HEK293 (cell line): ENCODE results near the gene HOXC10.
A peak's percentile ranks its signal among the peaks of the same experiment; 100 is the strongest.

Source experiments
- CTCF ChIA-PET: fragments of 350-600 bp; formaldehyde crosslinking; extraction: SDS; loops from one replicate; lab custom pipeline; 2021; ENCODE audit warnings: antibody characterized with exemption; lab: Yijun Ruan, JAX
- POLR2A ChIA-PET: fragments of 300-600 bp; formaldehyde crosslinking; extraction: SDS; loops from one replicate; lab custom pipeline; 2020; ENCODE audit warnings: antibody characterized with exemption, inconsistent platforms; lab: Yijun Ruan, JAX
- H3K27ac ChIP-seq: fragments of 200-500 bp; sonication (Bioruptor generic); 2 replicates; pipeline ENCODE4 v1.5.1; 2014; ENCODE audit warnings: low read depth, low read length, control low read depth, inconsistent platforms; ENCODE audit errors: extremely low read depth
- H3K36me3 ChIP-seq, 2 experiments: fragments of 200-500 bp in 1 of 2; sonication (Bioruptor generic) in 1 of 2; 1 replicate in 1 of 2; 2 replicates in 1 of 2; pipeline ENCODE4 v1.5.1; 2014 to 2017; ENCODE audit warnings: inconsistent platforms in 2 of 2, low read length in 2 of 2; ENCODE audit not compliant: control insufficient read depth in 2 of 2, insufficient read depth in 1 of 2
- H3K4me1 ChIP-seq: fragments of 200-500 bp; sonication (Bioruptor generic); 2 replicates; pipeline ENCODE4 v1.5.1; 2014; ENCODE audit warnings: mild to moderate bottlenecking, low read length, inconsistent platforms; ENCODE audit not compliant: control insufficient read depth, insufficient read depth
- H3K4me3 ChIP-seq: 2 replicates; pipeline ENCODE4 v1.5.1; 2011; ENCODE audit warnings: low read depth, mild to moderate bottlenecking, control low read depth, low read length, moderate library complexity
- H3K9me3 ChIP-seq: fragments of 200-500 bp; sonication (Bioruptor generic); 2 replicates; pipeline ENCODE4 v1.5.1; 2014; ENCODE audit warnings: low read depth, low read length, inconsistent platforms; ENCODE audit not compliant: control insufficient read depth, insufficient read depth
- IKZF3 ChIP-seq: fragments of 450-650 bp; IDR thresholded peaks from 2 replicates; pipeline ENCODE4 v1.5.0; 2018; ENCODE audit warnings: missing biosample characterization, mild to moderate bottlenecking, missing genetic modification characterization, moderate library complexity
- ZBTB1 ChIP-seq: fragments of 450-650 bp; formaldehyde crosslinking; IDR thresholded peaks from 2 replicates; pipeline ENCODE4 v1.5.1; 2016; ENCODE audit warnings: missing biosample characterization, missing genetic modification characterization
- ZBTB8A ChIP-seq: fragments of 450-650 bp; formaldehyde crosslinking; IDR thresholded peaks from 2 replicates; pipeline ENCODE4 v1.5.1; 2016; ENCODE audit warnings: missing biosample characterization, missing genetic modification characterization
- ZNF184 ChIP-seq: fragments of 450-650 bp; IDR thresholded peaks from 2 replicates; pipeline ENCODE4 v1.5.1; 2018; ENCODE audit warnings: missing biosample characterization, mild to moderate bottlenecking, missing genetic modification characterization
- ZNF214 ChIP-seq: fragments of 450-650 bp; formaldehyde crosslinking; IDR thresholded peaks from 2 replicates; pipeline ENCODE4 v1.5.1; 2017; ENCODE audit warnings: missing biosample characterization, mild to moderate bottlenecking, missing genetic modification characterization, borderline replicate concordance
- ZNF335 ChIP-seq: fragments of 450-650 bp; formaldehyde crosslinking; conservative IDR thresholded peaks from 2 replicates; pipeline ENCODE4 v1.5.1; 2016; ENCODE audit warnings: missing biosample characterization, missing genetic modification characterization
- ZNF423 ChIP-seq: fragments of 450-650 bp; formaldehyde crosslinking; IDR thresholded peaks from 2 replicates; pipeline ENCODE4 v1.5.1; 2016; ENCODE audit warnings: missing biosample characterization, missing genetic modification characterization
- ZNF449 ChIP-seq: fragments of 450-650 bp; formaldehyde crosslinking; IDR thresholded peaks from 2 replicates; pipeline ENCODE4 v1.5.1; 2017; ENCODE audit warnings: missing biosample characterization, mild to moderate bottlenecking, missing genetic modification characterization, moderate library complexity
- ZNF518A ChIP-seq: fragments of 450-650 bp; formaldehyde crosslinking; conservative IDR thresholded peaks from 2 replicates; pipeline ENCODE4 v1.5.1; 2016; ENCODE audit warnings: low read depth, missing biosample characterization, missing genetic modification characterization
- ZNF529 ChIP-seq: fragments of 450-650 bp; formaldehyde crosslinking; IDR thresholded peaks from 2 replicates; pipeline ENCODE4 v1.5.1; 2017; ENCODE audit warnings: missing genetic modification characterization, missing biosample characterization; ENCODE audit not compliant: insufficient replicate concordance
- ZNF561 ChIP-seq: fragments of 450-650 bp; IDR thresholded peaks from 2 replicates; pipeline ENCODE4 v1.5.1; 2018; ENCODE audit warnings: missing biosample characterization, missing genetic modification characterization, borderline replicate concordance
- ZNF596 ChIP-seq: fragments of 450-650 bp; IDR thresholded peaks from 2 replicates; pipeline ENCODE4 v1.5.0; 2018; ENCODE audit warnings: missing biosample characterization, mild to moderate bottlenecking, missing genetic modification characterization, moderate library complexity
- ZNF677 ChIP-seq: fragments of 450-650 bp; IDR thresholded peaks from 2 replicates; pipeline ENCODE4 v1.5.0; 2018; ENCODE audit warnings: missing biosample characterization, mild to moderate bottlenecking, missing genetic modification characterization, moderate library complexity
- ZNF747 ChIP-seq: fragments of 450-650 bp; formaldehyde crosslinking; IDR thresholded peaks from 2 replicates; pipeline ENCODE4 v1.5.1; 2016; ENCODE audit warnings: missing biosample characterization, missing genetic modification characterization
- ZNF843 ChIP-seq: fragments of 450-650 bp; formaldehyde crosslinking; IDR thresholded peaks from 2 replicates; pipeline ENCODE4 v1.5.1; 2016; ENCODE audit warnings: missing biosample characterization, missing genetic modification characterization
- TF ChIP-seq, protein P1 (sequence below): fragments of 450-650 bp; formaldehyde crosslinking; IDR thresholded peaks from 2 replicates; pipeline ENCODE4 v1.5.1; 2016; ENCODE audit warnings: missing biosample characterization, missing genetic modification characterization
- TF ChIP-seq, protein P2 (sequence below): fragments of 450-650 bp; formaldehyde crosslinking; optimal IDR thresholded peaks from 2 replicates; pipeline ENCODE3; 2016; ENCODE audit warnings: missing biosample characterization, mild to moderate bottlenecking, missing genetic modification characterization
- TF ChIP-seq, protein P3 (sequence below): fragments of 450-650 bp; formaldehyde crosslinking; IDR thresholded peaks from 2 replicates; pipeline ENCODE4 v1.5.1; 2016; ENCODE audit warnings: missing biosample characterization, missing genetic modification characterization

HOXC10 gene

GRCh38 chr12:53939141-53940108 is 45.5 kb upstream of the HOXC10 start (continued):
- TF ChIP-seq ZNF449 (tag by site-specific recombination), result peak; percentile 80
- TF ChIP-seq ZNF529, result no peak
- no peak for TF ChIP-seq ZNF561 (tag by site-specific recombination)
- TF ChIP-seq, protein P1, sequence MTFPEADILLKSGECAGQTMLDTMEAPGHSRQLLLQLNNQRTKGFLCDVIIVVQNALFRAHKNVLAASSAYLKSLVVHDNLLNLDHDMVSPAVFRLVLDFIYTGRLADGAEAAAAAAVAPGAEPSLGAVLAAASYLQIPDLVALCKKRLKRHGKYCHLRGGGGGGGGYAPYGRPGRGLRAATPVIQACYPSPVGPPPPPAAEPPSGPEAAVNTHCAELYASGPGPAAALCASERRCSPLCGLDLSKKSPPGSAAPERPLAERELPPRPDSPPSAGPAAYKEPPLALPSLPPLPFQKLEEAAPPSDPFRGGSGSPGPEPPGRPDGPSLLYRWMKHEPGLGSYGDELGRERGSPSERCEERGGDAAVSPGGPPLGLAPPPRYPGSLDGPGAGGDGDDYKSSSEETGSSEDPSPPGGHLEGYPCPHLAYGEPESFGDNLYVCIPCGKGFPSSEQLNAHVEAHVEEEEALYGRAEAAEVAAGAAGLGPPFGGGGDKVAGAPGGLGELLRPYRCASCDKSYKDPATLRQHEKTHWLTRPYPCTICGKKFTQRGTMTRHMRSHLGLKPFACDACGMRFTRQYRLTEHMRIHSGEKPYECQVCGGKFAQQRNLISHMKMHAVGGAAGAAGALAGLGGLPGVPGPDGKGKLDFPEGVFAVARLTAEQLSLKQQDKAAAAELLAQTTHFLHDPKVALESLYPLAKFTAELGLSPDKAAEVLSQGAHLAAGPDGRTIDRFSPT (tag by site-specific recombination), result peak; percentile 90
- TF ChIP-seq, protein P2, sequence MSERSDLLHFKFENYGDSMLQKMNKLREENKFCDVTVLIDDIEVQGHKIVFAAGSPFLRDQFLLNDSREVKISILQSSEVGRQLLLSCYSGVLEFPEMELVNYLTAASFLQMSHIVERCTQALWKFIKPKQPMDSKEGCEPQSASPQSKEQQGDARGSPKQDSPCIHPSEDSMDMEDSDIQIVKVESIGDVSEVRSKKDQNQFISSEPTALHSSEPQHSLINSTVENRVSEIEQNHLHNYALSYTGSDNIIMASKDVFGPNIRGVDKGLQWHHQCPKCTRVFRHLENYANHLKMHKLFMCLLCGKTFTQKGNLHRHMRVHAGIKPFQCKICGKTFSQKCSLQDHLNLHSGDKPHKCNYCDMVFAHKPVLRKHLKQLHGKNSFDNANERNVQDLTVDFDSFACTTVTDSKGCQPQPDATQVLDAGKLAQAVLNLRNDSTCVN (tag by site-specific recombination), result peak; percentile 59
- TF ChIP-seq ZBTB1, result no peak
- TF ChIP-seq ZNF423, result 0 out of 2 replicates have a peak, but pooled peaks have one; percentile 31

GRCh38 chr12:53940443-53941014 is 44.4 kb upstream of the HOXC10 start:
- no peaks in the 10 kb centered on the region for H3K9me3 ChIP-seq
- H3K4me3 ChIP-seq, result peak overlapping the region; percentile 17
- peak overlapping the region; percentile 94; the same call in 1 of the 2 replicates for H3K27ac ChIP-seq
- POLR2A ChIA-PET, result interaction anchor here (1.0 to 1.3 kb wide), 3 partner anchors 13 to 248 kb away, joined by 3 to 4 read pairs (median 3); partner anchors contain the start of genes HOXC9 and SMUG1
- CTCF ChIA-PET, result interaction anchor here (0.6 to 1.9 kb wide), 10 partner anchors 9 to 1226 kb away, joined by 3 to 9 read pairs (median 4); partner anchors contain the start of gene HOXC8
- H3K4me1 ChIP-seq, result peaks cover 6% of the 10 kb centered on the region; the same call in 1 of the 2 replicates
- peaks cover 0 to 14% of the 10 kb centered on the region in 2 experiments; a peak in 1 of 3 replicates for H3K36me3 ChIP-seq
- TF ChIP-seq ZNF335 (tag by site-specific recombination) (no peak), ZNF596 (tag by site-specific recombination) (no peak), ZNF518A (tag by site-specific recombination) (no peak), ZBTB8A (tag by site-specific recombination) (no peak), ZNF843 (tag by site-specific recombination) (no peak), ZNF214 (tag by site-specific recombination) (no peak), ZNF677 (tag by site-specific recombination) (no peak), ZNF184 (no peak), IKZF3 (tag by site-specific recombination) (peak; percentile 37; the same call in 1 of the 2 replicates), ZNF747 (tag by site-specific recombination) (no peak)
- TF ChIP-seq, protein P3, sequence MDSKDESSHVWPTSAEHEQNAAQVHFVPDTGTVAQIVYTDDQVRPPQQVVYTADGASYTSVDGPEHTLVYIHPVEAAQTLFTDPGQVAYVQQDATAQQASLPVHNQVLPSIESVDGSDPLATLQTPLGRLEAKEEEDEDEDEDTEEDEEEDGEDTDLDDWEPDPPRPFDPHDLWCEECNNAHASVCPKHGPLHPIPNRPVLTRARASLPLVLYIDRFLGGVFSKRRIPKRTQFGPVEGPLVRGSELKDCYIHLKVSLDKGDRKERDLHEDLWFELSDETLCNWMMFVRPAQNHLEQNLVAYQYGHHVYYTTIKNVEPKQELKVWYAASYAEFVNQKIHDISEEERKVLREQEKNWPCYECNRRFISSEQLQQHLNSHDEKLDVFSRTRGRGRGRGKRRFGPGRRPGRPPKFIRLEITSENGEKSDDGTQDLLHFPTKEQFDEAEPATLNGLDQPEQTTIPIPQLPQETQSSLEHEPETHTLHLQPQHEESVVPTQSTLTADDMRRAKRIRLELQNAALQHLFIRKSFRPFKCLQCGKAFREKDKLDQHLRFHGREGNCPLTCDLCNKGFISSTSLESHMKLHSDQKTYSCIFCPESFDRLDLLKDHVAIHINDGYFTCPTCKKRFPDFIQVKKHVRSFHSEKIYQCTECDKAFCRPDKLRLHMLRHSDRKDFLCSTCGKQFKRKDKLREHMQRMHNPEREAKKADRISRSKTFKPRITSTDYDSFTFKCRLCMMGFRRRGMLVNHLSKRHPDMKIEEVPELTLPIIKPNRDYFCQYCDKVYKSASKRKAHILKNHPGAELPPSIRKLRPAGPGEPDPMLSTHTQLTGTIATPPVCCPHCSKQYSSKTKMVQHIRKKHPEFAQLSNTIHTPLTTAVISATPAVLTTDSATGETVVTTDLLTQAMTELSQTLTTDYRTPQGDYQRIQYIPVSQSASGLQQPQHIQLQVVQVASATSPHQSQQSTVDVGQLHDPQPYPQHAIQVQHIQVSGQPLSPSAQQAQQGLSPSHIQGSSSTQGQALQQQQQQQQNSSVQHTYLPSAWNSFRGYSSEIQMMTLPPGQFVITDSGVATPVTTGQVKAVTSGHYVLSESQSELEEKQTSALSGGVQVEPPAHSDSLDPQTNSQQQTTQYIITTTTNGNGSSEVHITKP (tag by site-specific recombination), result 0 out of 2 replicates have a peak, but pooled peaks have one; percentile 9
